CD4-positive, alpha-beta T cell treated with Interleukin-17A for 1 hour (primary cell): Measurements from ENCODE around the gene PTMA.
"Not testable (repeated sequence)": the region's sequence is repeated elsewhere in the genome, so short reads cannot be mapped to it uniquely, and the experiment has no call there.

ENCODE experiments used
- DNase-seq: peaks from one replicate; pipeline ENCODE4 v3.0.0-alpha.2; 2020

The PTMA gene, protein sequence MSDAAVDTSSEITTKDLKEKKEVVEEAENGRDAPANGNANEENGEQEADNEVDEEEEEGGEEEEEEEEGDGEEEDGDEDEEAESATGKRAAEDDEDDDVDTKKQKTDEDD

DNA sequence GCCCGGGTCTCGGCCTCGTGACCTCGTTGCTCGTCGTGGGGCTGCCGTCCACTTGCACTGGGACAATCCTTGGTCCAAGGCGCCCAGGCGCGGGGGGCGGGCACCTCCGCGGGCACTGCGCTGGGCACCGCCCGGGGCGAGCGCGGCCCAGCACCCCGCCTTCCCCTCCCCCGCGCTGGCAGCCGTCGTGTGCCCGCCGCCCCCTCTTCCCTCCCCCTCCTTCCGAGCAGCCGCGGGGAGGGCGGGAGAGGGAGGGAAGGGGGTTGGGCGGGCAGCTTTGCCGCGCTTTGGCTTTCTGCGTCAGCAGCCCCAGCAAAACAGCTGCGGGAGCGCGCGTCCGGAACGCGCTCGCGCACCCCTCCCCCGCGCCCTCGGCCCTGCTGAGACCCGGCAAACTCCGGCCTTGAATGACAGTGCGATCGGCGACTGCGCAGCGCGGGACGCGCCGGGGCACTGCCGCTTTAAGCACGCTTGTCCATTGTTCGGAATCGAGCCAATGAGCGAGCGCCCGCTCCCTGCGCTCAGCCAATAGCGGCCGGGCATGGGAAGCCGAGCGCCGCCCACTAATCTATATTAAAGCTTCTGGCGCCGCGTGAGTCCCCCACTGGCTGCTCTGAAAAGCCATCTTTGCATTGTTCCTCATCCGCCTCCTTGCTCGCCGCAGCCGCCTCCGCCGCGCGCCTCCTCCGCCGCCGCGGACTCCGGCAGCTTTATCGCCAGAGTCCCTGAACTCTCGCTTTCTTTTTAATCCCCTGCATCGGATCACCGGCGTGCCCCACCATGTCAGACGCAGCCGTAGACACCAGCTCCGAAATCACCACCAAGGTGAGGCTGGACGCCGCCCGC is at the start of gene PTMA:
PTMA (plus strand) TSS at position 599 of the 846 bp plus-strand sequence; CDS start at position 781, 182 bp downstream.
- DNase-seq, result peak; percentile 100

DNA sequence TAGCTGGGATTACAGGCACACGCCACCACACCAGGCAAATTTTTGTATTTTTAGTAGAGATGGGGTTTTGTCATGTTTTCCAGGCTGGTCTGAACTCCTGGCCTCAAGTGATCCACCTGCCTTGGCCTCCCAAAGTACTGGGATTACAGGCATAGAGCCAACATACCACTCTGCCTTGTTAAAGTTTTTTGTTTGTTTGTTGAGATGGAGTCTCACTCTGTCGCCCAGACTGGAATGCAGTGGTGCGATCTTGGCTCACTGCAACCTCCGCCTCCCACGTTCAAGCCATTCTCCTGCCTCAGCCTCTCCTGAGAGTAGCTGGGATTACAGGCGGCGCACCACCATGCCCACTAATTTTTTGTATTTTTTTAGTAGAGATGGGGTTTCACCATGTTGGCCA is 48.3 kb upstream of the PTMA start:
- not testable (repeated sequence) for DNase-seq

DNA sequence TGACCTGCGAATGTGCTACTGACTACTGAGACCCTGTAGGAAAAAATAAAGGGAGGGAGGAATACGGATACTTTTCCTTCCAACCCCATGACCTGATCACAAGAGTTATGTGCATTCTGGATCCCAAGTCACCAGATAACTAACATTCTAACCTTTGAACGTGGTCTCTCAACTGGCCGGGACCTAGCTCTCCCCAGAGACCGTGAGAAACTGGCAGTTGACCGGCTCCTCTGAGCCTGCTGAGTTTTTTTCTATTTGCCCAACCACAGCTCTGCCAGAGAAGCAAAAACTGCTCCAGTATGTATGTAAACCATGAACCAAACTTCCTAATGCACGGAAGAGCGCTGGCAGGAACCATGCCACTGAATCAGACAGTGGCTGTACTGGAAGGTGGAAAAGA is 47.5 kb upstream of the PTMA start:
- no peak for DNase-seq

DNA sequence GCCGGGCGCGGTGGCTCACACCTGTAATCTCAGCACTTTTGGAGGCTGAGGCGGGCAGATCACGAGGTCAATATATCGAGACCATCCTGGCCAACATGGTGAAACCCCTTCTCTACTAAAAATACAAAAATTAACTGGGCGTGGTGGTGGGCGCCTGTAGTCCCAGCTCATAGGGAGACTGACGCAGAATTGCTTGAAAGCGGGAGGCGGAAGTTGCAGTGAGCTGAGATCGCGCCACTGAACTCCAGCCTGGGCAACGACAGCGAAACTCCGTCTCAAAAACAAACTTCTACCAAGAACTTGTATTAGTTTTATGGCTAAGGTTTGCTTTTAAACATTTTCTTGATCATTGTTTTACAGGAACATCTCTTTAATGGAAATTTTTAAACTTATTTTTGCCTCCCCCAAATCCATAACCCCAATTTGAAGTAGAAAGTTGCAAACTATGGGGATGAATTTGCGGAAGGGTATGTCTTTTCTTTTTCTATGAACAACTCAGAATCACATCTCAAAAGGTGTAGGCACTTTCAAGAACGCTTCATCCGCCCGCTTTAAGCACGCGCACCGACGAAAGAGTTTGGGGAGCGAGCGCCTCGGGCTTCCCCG is 46.8 kb upstream of the PTMA start:
- DNase-seq, result no peak

DNA sequence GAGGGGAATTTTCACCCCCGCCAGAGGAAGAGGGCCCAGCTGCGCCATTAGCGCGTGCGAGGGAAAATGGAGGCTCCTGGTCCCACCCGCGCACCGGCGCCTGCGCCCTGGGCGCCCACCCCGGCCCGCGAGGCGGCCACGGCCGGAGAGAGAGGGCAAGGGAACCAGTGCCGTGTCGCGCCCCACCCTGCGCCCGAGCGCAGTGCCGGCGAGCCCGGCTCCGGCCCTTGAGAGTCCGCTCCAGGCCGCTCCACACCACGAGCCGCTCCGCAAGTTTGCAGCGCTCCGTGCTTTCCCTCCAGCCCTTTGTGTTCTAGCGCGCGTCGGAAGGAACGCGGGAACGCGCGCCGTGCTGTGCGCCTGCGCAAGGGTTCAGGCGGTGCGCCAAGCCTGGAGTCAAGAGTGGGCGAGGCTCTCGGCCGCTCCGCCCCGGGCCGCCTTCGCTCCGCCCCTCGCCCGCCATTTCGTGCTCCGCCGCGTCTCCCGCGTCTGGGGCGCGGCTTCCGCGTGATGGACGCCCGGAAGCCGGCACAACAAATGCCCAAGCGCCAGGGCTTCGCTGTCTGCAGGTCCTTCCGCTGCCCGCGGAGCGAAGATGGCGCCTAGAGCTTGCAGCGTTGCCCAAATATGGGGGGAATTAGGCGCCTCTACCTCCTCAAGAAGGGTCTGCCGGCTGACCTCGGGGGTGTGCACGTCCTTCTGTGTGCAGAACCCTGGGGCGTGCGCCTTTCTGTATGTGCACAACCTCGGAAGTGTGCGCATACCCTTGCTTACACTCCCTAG is 46.1 kb upstream of the PTMA start:
- peak; percentile 98 for DNase-seq

DNA sequence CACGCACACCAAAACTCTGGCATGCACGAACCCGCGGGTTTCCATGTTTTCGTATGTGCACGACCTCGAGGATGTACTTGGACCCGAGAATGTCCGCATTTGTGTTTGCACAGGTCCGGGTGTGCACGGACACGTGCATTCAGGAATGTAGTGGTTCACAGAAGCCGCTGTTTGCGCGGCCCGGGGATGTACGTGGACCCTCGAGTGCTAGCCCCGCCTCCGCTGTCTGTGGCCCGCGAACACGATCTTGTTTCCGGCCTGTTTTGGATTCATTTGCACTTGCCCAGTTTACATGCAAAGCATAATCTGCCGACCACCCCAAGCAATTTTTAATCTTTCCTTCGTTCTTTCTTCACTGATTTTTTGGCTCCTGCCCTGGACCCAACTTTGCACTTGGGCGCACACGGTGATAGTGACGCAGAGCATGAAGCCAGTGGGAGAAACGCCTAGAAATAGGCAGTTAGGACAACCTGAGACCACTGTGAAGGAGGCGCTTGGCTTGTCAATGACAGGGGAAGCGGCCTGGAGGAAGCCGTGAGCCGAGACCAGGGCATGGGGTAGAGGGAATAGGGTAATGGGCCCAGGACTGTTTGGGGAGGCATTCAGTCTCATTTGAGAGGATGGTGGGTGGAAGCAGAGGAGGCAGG is 45.4 kb upstream of the PTMA start:
- DNase-seq, result no peak

DNA sequence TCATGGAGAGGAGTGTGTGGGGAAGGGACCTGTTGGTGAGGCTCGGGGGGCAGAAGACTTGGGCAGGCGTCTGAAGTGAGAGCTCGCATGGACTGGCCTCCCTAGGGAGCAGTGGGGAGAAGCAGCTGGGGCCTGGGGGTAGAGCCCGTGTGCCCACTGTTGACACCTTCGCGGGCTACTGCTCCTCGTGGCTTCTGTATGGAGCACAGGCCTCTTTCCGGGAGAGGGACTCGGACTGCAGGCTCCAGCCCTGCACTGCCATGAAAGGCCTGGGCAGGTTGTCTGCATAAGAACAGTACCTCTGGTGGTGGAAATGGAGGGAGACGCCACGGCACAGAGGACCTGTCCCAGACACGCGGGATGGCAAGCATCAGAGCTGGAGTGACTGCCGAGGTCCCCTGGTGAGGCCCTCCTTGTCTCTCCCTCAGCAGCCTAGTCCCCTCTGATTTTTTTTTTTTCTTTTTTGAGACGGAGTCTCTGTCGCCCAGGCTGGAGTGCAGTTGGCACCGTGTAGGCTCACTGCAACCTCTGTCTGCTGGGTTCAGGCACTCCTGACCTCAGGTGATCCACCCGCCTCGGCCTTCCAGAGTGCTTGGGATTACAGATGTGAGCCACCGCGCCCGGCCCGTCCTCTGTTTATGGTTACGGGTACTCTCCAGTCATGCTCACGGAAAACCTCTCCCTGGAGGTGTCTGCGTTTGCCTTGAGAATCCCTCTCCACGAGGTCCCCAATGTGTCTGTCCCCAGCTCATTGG is 44.7 kb upstream of the PTMA start:
- DNase-seq, result no peak

DNA sequence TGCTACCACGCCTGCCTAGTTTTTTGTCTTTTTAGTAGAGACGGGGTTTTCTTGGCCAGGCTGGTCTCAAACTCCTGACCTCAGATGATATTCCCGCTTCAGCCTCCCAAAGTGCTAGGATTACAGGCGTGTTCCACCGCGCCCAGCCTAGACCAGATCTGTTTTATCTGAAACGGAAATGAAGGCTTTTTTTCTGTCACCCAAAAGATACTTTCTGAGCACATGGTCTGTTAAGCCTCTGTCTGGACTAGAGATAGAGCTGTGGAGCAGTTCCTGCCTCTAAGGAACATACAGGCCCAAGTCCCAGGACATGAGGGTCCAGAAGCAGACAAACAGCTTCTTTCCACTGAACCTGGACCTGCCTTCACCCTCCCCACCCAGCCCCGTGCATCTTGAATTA is 43.6 kb upstream of the PTMA start:
- no peak for DNase-seq

DNA sequence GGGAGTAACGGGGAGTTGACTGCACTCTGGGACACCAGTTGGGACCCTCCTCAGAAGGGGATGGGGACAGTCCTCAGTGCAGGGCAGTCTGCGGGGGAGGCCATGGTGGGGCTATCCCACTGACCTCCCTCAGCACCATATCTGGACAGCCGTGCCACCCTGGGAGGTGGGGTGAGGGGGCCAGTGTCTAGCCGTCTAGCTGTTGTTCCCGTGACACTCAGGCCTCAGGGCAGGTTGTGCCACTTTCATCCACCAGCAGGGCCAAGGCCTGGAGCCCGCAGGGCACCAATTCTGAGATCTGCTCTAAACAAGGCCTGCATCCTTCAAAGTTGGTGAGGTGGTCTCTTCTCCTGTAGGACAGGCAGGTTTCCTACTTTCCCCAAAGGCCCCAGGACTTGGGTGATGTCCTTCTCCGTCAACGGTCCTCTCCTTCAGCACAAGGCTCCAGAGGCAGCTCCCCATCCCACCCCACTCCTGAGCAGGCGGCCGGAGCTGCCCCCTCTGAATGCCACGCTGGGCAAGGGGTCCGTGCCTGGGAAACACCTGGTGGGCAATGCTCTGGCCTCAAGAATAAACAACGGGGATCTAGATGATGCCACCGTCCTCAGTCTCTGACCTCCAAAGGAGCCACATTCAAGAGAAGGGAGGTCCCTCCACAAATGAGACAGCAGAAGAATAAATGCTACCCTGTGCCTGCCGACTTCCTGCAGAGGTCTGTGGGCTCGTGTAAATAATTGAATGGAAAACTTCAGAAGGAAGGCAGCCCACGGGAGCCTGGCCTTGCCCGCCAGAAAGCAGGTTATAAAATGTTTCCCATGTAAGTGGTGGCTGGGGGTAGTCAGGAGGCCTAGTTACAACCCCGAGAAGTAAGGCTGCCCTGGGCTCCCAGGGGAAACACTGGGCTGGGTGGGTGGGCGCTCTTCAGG is 42.8 kb upstream of the PTMA start:
- DNase-seq, result no peak

DNA sequence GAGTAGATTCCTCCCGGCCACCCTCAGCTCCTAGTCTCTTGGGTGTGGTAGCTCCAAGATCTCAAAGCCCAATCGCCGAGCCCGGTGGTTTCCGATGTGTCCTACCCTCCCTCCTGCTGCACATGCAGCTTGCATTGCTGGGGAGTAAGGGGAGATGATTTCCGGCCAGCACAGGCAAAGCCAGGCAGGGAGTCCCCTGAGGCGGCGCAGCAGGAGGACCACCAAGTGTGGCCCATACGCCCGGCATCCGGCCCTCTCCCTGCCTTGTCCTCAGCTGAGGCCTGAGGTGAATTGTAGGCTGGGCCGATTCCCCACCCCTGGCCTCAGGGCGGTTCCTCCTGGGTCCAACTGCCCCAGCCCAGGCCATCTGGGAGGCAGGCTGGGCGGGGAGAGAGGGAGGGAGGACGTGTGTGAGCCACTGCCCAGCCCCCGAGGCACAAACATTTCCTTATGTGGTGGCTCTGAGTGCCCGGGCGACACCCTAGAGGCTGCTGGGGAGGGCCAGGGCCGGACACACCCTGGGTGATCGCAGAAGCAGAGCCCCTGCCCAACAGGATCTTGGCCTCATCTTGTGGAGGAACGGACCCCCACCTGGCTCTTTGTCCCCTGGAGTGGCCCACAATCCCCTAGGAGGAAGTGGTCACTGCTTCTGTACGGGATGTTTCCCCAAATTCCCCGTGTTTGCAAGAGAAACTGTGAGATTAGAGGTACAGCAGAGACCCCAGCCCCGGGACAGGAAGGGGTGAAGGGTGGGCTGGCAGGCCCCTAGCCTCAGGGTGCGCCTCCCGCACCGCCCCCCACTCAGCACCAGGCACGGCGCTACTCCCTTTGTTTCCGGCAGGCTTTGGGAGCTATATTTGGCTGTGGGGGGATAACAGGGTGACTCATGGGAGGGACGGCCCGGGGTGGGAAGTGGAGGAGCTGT is 41.9 kb upstream of the PTMA start:
- DNase-seq, result peak; percentile 24

DNA sequence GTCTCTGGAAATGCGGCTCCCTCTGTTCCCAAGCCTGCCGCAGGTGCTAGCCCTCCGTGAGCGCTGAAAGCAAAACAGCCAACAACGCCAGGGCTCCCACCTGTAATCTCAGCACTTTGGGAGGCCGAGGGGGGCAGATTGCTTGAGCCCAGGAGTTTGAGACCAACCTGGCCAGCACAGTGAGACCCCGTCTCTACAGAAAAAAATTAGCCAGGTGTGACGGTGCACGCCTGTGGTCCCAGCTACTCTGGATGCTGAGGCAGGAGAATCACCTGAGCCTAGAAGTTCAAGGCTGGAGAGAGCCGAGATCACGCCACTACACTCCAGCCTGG is 41.3 kb upstream of the PTMA start:
- DNase-seq, result no peak

DNA sequence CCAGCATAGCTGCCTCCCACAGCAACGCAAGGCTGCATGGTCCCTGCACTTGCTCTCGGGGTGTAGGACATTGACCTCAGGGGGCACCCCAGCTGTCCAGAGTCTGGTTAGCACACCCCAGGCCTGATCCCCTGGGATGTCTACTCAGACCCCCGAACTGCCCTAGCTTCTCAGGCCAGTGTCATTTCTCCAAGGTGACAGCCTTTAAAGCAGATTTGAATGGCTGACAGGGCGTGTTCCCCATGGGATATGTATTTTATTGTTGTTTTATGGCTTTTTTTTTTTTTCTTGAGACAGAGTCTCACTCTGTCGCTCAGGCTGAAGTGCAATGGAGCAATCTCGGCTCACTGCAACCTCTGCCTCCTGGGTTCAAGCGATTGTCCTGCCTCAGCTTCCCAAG is 40.8 kb upstream of the PTMA start:
- DNase-seq, result no peak

DNA sequence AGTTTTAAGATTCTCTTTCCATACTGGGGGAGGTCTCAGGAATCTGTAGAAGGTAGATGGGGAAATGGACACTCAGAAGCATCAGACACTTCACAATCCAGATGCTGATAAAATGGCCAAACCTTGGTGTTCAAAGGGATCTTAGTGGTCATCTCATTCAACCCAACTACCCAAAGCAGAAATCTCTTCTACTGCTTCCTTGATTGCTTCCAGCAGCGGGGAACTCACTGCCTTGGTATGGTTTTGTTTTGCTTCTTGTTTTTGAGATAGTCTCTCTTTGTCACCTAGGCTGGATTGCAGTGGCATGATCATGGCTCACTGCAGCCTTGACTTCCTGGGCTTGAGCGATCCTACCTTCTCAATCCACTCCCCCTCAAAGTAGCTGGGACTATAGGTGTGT is 39.3 kb upstream of the PTMA start:
- no peak for DNase-seq

DNA sequence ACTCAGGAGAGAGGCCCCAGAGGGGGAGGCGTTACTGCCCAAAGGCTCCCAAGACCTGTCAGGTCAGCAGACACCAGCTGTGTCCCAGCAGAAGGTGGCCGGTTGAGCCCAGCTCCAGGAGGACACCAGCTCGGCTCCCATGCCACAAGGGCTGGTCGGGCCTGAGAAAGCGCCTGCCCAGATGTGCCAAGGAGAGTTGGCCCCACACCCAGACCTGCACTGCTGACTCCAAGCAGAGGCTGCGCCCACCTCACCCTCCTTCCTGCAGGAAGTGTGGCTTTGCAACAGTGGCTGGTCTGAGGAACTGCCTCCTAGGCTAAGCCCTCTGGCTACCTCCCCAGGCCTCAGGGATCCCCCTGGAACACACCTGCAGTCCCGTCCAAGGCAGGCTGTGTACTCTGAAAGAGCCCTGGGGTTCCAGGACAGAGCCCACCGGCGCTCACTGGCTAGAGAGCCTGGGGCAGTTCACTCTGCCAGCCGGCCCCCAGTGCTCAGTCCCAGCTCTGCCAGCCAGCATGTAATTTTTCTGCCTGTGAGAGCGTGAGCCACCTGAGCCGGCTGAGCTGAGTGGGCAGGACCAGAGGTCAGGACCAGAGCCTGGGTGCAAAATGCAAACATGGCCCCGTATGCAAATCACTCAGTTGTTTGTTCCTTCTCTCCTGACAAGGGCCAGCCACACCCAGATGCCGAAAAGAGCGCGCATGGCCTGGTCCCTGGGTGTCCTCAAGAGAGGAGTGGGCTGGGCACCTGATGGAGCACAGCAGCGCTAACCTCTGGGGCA is 36.9 kb upstream of the PTMA start:
- DNase-seq, result no peak

DNA sequence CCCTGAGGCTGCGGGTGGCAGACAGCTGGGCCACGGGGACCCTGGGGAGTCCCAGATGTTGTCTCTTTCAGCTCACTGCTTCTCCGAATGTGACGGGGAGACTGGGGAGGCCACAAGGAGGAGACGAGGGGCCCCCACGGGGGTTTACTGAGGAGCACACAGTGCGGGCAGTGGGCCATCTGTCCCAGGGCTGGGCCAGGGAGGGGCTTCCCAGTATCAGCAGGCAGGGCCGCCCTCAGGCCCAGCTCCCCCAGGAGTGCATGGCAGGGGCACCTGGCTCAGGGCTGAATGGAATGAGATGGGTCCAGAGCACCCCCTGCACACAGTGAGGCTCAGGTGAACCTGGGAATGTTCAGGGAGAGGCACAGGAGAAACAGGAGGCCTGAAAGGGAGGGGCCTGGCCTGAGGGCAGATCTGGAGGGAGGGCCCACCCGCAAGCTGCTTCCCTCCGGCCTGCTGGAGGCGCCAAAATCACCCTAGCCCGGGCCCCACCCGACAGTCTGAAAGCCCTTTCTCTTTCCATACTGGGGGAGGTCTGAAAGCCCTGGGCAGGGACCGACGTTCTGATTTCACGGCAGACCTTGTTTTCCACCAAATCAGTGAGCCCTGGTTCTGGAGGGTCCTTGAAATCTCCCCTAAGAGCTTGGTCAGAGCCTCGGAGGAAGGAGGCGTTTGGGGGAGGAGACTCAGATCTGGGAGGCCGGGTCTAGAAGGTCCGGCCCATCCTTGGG is 35.5 kb upstream of the PTMA start:
- DNase-seq, result no peak

DNA sequence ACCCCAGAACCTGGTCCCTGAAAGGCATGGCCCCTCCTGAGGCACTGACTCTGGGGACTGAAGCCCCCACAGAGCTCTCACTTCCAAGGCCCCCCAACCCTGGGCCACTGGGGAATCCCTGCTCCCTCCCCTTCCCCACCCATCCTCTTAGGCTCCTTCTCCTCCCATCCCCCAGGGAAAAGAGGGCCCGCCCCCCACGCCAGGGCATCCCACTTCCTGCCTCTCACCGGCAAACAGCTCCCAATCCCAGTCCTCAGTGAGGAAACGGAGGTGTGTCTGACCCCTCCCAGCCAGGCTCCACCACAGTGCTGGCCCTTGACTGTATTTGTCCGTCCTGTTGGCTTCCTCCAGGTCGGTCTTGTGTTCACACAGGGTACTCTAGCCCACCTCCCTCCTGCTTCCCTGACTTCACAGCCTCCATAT is 35.0 kb upstream of the PTMA start:
- no peak for DNase-seq

DNA sequence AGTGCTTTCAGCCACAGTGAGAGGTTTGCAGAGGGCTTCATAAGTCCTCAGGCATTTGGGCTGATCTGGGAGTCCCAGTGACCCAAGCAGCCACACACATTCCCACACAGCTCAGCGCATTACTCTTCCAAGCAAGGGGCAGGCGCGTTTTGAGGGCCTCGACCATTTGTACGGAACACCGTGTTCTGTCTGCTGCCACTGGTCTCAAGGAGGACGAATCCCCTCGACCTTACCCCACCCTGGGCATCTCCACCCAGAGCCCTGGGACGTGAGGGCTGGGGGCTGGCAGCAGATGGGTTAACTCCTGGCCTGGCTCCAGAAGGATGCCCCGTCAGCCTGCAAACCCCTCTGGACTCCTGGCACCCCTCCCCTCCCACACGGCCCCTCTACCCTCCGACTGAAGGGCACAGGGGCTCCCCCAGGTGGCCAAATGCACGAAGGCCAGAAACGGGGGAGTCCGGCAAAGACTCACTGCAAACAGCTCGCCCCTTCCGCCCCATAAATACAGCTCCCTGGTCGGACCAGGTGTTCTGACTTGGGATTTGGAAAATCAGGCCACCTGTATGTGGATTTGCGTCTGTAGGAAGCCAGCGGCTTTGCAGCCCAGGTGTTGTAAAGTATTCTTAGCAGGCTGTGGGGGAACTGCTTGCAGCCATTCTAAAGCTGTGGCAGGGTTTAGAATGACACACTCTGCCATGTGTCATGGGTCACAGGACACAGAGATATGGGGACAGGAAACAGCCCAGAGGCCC is 33.6 kb upstream of the PTMA start:
- DNase-seq, result peak; percentile 62

DNA sequence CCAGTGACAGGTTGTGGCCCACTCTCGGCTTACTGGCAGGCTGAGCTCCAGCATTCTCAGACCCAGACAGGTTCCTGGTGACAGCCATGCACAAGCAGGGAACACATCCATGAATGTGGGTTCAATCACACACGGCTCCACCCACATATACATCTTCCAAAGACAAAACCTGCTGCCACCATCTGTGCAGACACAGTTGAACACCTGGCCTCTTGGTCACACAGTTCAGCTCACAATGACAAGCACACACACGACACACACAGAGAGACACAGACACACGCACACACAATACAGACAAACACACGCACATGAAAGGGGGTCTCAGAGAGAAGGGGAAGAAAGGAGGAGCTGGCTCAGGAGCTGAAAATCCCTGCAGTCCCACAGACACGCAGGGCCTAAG is 32.1 kb upstream of the PTMA start:
- no peak for DNase-seq
